ENCODE data around the gene OPN1LW.
"Not testable (repeated sequence)": the region's sequence is repeated elsewhere in the genome, so short reads cannot be mapped to it uniquely, and the experiment has no call there.

The OPN1LW gene

GRCh38 chrX:154144010-154144409, at the start of gene OPN1LW:
Gene OPN1LW, plus strand, starts transcription at chrX:154144243. Its CDS starts 41 bp downstream, at chrX:154144284.
- not testable (repeated sequence) for FAIRE-seq

GRCh38 chrX:154094833-154095232, 49.2 kb upstream of the OPN1LW start:
- no peak for FAIRE-seq

- no peak for FAIRE-seq
These were observed 47.7 kb upstream of the OPN1LW start for GRCh38 chrX:154096140-154097002.

GRCh38 chrX:154097003-154097588, 46.9 kb upstream of the OPN1LW start:
- FAIRE-seq = no peak

GRCh38 chrX:154097589-154098541, 46.2 kb upstream of the OPN1LW start, which contains the start of gene MECP2:
Gene MECP2, minus strand, starts transcription at chrX:154097717.
- peak; percentile 9 for FAIRE-seq

GRCh38 chrX:154098551-154098950, 45.5 kb upstream of the OPN1LW start:
- FAIRE-seq = no peak

GRCh38 chrX:154113729-154114128, 30.3 kb upstream of the OPN1LW start:
- FAIRE-seq = no peak

GRCh38 chrX:154114652-154115051, 29.4 kb upstream of the OPN1LW start:
- FAIRE-seq = no peak

GRCh38 chrX:154115071-154115470, 29.0 kb upstream of the OPN1LW start:
- no peak for FAIRE-seq

- no peak for FAIRE-seq
These were observed 28.3 kb upstream of the OPN1LW start for GRCh38 chrX:154115750-154116149.

GRCh38 chrX:154116426-154117211, 27.4 kb upstream of the OPN1LW start:
- FAIRE-seq = no peak

- no peak for FAIRE-seq
These were observed 26.5 kb upstream of the OPN1LW start for GRCh38 chrX:154117566-154117965.

- no peak for FAIRE-seq
These were observed 23.5 kb upstream of the OPN1LW start for GRCh38 chrX:154120567-154120966.

GRCh38 chrX:154121207-154121606, 22.8 kb upstream of the OPN1LW start:
- FAIRE-seq = no peak

GRCh38 chrX:154121961-154122360, 22.1 kb upstream of the OPN1LW start:
- no peak for FAIRE-seq

GRCh38 chrX:154123241-154124219, 20.5 kb upstream of the OPN1LW start:
- FAIRE-seq = no peak

GRCh38 chrX:154125391-154126040, 18.5 kb upstream of the OPN1LW start:
- FAIRE-seq = no peak

- no peak for FAIRE-seq
These were observed 17.9 kb upstream of the OPN1LW start for GRCh38 chrX:154126101-154126500.

- no peak for FAIRE-seq
These were observed 12.1 kb upstream of the OPN1LW start for GRCh38 chrX:154131955-154132354.

- no peak for FAIRE-seq
These were observed 11.7 kb upstream of the OPN1LW start for GRCh38 chrX:154132366-154132765.
